ENCODE results near the gene MAST4. TPM values are rescaled to one million over a fixed set of nuclear protein-coding genes. Genes with fewer than 3 reads are reported as not detected.

The MAST4 gene
- total RNA-seq, 1 donor from 2014 or later, result 112 TPM

DNA sequence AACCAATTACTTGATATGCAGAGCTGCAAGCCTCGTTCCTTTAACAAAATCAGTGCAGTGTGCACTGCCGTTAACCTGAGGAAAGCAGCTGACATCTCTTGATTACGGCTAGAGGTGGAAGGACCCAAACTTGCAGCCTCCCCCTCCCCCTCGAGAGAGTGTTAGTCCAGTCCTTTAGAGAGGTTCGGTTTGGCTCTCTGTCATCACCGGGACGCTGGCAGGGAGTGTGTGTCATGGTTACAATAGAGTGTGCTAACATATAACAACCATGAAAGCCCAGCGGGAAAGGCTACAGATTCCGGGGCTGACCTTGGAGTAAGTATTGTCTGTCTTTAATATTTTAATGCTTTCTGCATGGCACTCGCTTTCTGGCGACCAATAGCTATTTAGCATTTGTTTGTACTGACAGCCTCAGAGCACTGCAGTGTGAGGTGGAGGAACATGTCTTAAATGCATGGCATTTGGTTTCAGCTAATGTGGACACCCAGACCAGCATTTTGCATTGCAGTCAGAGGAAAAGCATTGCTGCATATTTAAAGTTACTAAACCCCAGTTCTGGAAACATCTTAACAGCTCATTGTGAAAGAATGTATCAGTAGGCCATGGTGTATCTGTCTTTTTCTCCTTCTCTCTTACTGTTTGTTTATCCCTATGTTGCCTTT is 362.9 kb downstream of the MAST4 start:
- Mint-ChIP-seq H3K9me3 (ENCODE audit: unreplicated experiment) (no peaks in the 10 kb centered on the region), H3K27ac (ENCODE audit: unreplicated experiment) (no peak overlapping the region), H3K4me3 (ENCODE audit: unreplicated experiment) (no peak overlapping the region), H3K36me3 (ENCODE audit: low read depth, unreplicated experiment) (peaks cover 8% of the 10 kb centered on the region), H3K4me1 (ENCODE audit: unreplicated experiment) (peaks cover 28% of the 10 kb centered on the region), H3K27me3 (ENCODE audit: unreplicated experiment) (peaks cover 2% of the 10 kb centered on the region)
- TF ChIP-seq, protein P1, sequence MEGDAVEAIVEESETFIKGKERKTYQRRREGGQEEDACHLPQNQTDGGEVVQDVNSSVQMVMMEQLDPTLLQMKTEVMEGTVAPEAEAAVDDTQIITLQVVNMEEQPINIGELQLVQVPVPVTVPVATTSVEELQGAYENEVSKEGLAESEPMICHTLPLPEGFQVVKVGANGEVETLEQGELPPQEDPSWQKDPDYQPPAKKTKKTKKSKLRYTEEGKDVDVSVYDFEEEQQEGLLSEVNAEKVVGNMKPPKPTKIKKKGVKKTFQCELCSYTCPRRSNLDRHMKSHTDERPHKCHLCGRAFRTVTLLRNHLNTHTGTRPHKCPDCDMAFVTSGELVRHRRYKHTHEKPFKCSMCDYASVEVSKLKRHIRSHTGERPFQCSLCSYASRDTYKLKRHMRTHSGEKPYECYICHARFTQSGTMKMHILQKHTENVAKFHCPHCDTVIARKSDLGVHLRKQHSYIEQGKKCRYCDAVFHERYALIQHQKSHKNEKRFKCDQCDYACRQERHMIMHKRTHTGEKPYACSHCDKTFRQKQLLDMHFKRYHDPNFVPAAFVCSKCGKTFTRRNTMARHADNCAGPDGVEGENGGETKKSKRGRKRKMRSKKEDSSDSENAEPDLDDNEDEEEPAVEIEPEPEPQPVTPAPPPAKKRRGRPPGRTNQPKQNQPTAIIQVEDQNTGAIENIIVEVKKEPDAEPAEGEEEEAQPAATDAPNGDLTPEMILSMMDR (IDR thresholded peaks at IDR 0.05; ENCODE audit: unreplicated experiment), result no peak
- no peak for DNase-seq (ENCODE audit: low spot score)

DNA sequence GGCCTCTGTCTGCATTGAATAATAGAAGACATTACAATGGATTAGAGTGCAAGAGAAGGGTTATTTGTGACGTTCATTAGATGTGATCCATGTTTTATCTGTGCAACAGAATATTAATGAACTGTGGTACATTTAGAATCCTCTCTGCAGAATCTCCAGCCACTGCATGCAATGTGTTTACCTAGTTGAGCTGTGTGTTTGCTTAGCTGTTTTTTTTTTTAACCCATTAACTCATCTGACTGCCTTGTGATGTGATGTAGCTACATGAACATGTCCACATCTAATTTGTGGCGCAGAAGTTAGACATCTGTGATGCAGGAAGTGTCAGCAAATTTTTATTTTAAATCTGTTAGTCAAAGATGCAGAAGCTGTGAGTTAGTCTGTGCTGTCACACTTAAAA is 363.5 kb downstream of the MAST4 start:
- peaks cover 28% of the 10 kb centered on the region for H3K4me1 Mint-ChIP-seq (ENCODE audit: unreplicated experiment)
- H3K27ac Mint-ChIP-seq (ENCODE audit: unreplicated experiment), result no peak overlapping the region
- DNase-seq (ENCODE audit: low spot score), result no peak
- no peak overlapping the region for H3K4me3 Mint-ChIP-seq (ENCODE audit: unreplicated experiment)
- TF ChIP-seq, protein P1 (IDR thresholded peaks at IDR 0.05; ENCODE audit: unreplicated experiment), result no peak
- H3K27me3 Mint-ChIP-seq (ENCODE audit: unreplicated experiment), result peaks cover 2% of the 10 kb centered on the region
- H3K36me3 Mint-ChIP-seq (ENCODE audit: low read depth, unreplicated experiment), result peaks cover 5% of the 10 kb centered on the region
- no peaks in the 10 kb centered on the region for H3K9me3 Mint-ChIP-seq (ENCODE audit: unreplicated experiment)

DNA sequence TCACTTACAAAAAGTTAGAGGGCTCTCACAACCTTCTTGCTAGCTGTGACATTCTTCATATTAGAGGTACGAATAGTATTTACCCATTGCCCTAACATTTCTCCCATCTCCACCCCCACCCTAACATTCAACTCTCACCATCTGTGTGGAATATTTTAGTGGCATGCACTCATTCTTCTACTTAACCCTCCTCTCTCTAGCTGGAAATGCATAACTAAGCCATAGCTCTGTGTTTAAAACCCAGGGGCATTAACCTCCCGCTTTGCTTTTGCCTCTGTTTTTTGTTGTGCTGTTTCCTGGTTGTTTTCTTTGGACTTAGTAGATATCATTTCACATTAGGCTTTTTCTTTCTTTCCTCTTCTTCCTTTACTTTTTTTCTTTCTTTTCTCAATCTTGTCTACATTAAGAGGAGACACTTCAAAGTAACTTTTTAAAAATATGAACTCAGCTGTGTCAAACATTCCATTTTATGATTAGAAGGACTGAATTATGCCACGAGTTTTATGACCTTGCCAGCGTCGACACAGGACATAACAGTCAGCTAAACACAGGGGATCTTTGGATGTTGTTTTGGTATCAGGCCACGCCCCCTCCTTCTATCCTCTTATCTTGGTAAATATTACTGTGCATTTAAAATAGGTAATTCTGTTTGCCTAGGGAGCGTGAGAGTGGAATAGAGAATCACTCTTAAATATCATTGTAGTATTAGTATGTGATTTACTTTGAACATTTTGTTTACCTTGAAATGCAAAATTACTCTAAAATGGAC is 364.4 kb downstream of the MAST4 start:
- H3K9me3 Mint-ChIP-seq (ENCODE audit: unreplicated experiment), result no peaks in the 10 kb centered on the region
- no peaks in the 10 kb centered on the region for H3K36me3 Mint-ChIP-seq (ENCODE audit: low read depth, unreplicated experiment)
- peaks cover 2% of the 10 kb centered on the region for H3K27me3 Mint-ChIP-seq (ENCODE audit: unreplicated experiment)
- TF ChIP-seq, protein P1 (IDR thresholded peaks at IDR 0.05; ENCODE audit: unreplicated experiment), result no peak
- no peak overlapping the region for H3K4me3 Mint-ChIP-seq (ENCODE audit: unreplicated experiment)
- H3K4me1 Mint-ChIP-seq (ENCODE audit: unreplicated experiment), result peaks cover 22% of the 10 kb centered on the region
- H3K27ac Mint-ChIP-seq (ENCODE audit: unreplicated experiment), result no peak overlapping the region
- no peak for DNase-seq (ENCODE audit: low spot score)

DNA sequence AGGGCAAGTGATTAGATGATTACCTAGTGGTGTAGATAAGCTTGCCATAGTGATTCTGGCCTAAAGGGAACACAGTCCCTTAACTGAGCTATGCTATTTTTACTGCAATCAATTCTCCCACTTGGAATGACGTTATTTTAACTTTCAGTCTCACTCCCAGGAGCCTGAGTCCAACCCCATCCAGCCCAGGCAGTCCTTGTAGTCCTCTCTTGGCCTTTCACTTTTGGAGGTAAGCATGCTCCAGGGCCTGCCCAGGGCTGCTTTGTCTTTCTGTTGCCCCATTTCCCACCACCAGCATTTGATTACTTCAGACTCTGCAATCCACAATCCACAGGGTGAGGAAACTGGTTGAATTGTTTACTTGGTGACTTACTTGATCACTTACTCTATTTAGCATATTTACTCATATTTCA is 367.4 kb downstream of the MAST4 start:
- H3K27me3 Mint-ChIP-seq (ENCODE audit: unreplicated experiment), result no peaks in the 10 kb centered on the region
- peak overlapping the region; percentile 33 for H3K27ac Mint-ChIP-seq (ENCODE audit: unreplicated experiment)
- no peak overlapping the region for H3K4me3 Mint-ChIP-seq (ENCODE audit: unreplicated experiment)
- peaks cover 8% of the 10 kb centered on the region for H3K4me1 Mint-ChIP-seq (ENCODE audit: unreplicated experiment)
- TF ChIP-seq, protein P1 (IDR thresholded peaks at IDR 0.05; ENCODE audit: unreplicated experiment), result no peak
- peaks cover 11% of the 10 kb centered on the region for H3K36me3 Mint-ChIP-seq (ENCODE audit: low read depth, unreplicated experiment)
- no peak for DNase-seq (ENCODE audit: low spot score)
- no peaks in the 10 kb centered on the region for H3K9me3 Mint-ChIP-seq (ENCODE audit: unreplicated experiment)

DNA sequence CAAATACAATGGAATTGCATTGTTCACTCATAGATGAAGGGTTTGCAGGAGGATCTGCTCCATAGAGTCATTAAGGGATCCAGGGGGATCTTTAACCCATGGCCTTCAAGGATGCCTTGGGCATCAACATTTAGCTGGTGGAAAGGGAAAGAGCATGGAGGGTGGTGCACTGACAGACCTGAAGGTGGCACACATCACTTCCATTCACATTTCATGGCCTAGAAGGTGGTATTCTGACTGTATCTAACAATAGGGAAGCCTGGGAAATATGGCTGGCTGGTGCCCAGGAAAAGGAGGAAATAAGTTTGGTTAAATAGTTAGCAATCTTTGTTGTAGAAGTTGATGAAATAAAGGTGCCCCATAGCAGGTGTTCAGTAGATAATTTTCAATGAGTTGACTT is 370.2 kb downstream of the MAST4 start:
- H3K9me3 Mint-ChIP-seq (ENCODE audit: unreplicated experiment), result no peaks in the 10 kb centered on the region
- DNase-seq (ENCODE audit: low spot score), result no peak
- H3K27me3 Mint-ChIP-seq (ENCODE audit: unreplicated experiment), result no peaks in the 10 kb centered on the region
- H3K36me3 Mint-ChIP-seq (ENCODE audit: low read depth, unreplicated experiment), result peaks cover 19% of the 10 kb centered on the region
- no peak overlapping the region for H3K27ac Mint-ChIP-seq (ENCODE audit: unreplicated experiment)
- no peak overlapping the region for H3K4me3 Mint-ChIP-seq (ENCODE audit: unreplicated experiment)
- H3K4me1 Mint-ChIP-seq (ENCODE audit: unreplicated experiment), result no peaks in the 10 kb centered on the region
- TF ChIP-seq, protein P1 (IDR thresholded peaks at IDR 0.05; ENCODE audit: unreplicated experiment), result no peak

All from endothelial cell (in vitro differentiated cells).